ENCODE results near the gene MAP3K6.

The MAP3K6 gene

DNA sequence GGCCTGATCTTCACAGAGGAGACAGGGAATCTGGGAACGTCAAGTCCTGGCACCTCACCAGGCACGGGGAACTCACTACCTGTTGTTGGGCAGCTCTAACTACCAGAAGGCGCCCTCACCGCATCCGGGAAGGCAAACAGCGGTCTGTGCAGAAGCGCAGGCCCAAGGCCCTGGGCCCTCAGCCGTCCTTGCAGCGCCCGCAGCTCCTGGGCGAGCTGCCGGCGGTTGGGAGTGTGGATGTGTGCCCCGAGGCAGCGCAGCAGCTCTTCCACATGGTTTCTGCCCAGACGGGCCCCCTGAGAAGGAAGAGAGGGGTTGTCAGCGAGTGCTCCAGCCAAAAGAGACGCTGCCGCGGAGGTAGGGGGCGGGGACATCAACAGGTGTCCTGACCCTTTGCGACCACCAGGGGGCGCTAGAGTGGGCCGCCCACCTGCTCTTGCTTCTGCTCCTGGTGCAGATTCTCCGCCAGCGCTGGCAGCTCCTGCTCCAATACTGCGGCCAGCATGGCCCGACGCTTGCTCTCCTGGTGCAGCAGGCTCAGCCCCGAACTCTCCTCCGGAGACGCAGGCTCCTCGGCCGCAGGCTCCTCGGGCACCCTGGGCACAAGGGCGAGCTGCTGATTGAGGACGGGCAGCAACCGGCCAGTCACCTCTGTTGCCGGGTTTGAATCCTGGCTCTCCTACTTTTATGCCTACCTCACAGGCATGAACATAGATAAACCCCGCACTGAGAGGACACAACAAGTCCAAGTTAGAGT is 9.3 kb downstream of the MAP3K6 start:
- peak; percentile 63 to 75 (median 65) for DNase-seq (ENCODE audit: low read depth in 3 of 3)

DNA sequence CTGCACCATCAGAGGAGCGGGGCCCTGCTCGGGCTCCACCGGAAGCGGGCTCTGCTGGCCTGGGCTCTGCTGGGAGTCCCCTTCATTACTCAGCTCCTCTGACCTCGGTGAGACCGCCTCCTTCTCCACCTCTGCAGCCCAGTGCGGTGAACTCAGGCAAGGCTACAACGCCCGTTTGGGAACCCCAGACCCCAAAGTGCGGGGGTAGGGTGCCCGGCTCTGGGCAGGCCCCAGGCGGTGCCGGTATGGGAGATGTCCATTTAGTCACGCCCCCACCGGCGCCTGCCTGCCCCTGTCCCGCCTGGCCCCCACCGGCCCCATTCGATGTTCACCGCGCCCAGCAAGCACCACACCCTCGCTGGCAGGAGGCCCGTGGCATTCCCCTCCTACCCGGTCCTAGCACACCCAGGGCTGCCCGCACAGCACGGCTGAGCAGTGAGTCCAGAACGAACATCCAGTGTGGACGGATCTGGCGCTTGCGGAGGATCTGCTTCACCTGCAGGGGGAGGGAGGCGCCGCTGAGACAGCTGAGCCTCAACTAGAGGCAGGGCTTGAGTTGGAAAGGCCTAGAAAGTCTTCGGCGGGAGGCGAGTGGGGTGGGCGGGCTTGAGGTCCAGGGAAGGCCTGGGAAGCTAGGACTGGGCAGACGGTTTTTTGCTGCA is 10.0 kb downstream of the MAP3K6 start:
- no peak for DNase-seq (ENCODE audit: low read depth in 3 of 3)

DNA sequence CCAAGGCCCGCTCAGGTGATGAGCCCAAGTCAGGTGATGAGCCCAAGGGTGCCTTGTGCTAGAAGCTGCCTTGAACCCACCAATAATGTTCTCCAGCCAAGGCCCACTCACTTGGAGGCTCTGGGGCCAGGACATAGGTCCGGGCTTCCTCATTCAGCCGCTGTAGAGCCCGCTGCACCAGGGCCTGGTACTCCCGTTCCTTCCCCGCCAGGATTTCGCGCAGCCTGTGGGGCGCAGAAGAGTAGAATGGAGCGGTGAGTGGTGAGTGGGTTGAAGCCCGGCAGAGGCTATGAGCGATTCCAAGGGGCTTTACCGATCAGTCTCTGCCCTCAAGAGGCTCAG is 10.5 kb downstream of the MAP3K6 start:
- DNase-seq (ENCODE audit: low read depth in 3 of 3): no peak

- no peak for DNase-seq (ENCODE audit: low read depth in 3 of 3)
These were observed 11.1 kb downstream of the MAP3K6 start for GRCh38 chr1:27355683-27356082.

- no peak for DNase-seq (ENCODE audit: low read depth in 3 of 3)
These were observed 13.1 kb downstream of the MAP3K6 start for GRCh38 chr1:27353629-27354028.

- no peak for DNase-seq (ENCODE audit: low read depth in 3 of 3)
These were observed 13.6 kb downstream of the MAP3K6 start for GRCh38 chr1:27353166-27353565.

DNA sequence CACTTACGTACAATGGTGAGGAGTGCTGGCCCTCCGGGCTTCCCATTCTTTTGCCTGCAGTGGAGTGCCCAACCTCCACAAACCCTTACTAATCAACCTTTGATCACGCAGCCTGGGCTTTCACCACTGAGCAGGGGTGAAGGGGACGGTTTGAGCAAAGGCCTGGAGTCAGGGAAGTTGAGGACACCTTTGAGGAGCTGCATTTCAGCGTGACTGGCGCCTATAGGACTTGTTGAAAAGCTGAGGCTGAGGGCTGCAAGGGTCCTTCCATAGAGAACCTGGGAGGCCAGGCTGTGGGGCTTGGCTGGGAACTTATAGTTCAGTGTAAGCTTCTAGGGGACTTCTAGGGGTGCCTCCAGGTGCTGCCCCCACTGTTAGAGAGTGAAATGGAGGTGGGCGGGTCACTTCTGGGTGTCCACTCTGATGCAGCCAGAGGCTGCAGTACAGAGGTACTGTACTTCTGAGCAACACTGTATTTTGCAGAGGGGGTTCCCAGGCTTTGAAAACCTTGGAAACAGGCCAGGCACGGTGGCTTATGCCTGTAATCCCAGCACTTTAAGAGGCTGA is 15.1 kb downstream of the MAP3K6 start:
- DNase-seq (ENCODE audit: low read depth in 3 of 3): no peak

GRCh38 chr1:27350663-27351540 is 15.9 kb downstream of the MAP3K6 start:
- no peak for DNase-seq (ENCODE audit: low read depth in 3 of 3)

DNA sequence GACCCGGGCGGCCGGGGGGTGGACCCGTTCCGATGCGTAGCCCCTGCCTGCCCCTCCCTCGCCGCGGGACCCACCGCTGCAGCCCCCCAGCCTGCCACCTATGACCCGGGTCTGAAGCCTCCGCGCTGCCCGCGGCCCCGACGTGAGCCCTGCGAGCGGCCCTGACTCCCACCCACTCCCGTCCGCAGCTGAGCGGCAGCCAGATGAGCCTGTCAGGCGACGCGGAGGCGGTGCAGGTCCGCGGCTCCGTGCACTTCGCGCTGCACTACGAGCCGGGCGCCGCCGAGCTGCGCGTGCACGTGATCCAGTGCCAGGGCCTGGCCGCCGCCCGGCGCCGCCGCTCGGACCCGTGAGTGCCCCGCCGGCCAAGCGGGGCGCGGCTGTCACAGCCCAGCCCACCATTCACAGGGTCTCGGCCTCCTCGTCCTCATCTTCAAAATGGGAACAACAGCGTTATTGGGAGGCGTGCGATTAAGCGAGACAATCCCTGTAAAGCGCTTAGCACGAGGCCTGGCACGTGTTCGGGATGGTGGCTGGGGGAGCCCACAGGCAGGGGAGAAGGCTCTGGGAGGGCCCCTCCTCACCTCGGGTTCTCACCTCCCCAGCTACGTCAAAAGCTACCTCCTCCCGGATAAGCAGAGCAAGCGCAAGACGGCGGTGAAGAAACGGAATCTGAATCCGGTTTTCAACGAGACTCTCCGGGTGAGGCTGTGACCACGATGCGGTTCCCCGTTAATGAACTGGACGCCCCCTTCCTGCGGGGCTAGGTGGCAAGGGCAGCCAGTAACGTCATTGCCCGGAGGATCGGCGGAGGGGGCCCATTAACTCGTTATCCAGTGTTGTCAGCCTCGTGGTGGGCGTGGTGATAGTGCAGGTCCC is 16.7 kb downstream of the MAP3K6 start:
- DNase-seq (ENCODE audit: low read depth in 3 of 3): no peak

DNA sequence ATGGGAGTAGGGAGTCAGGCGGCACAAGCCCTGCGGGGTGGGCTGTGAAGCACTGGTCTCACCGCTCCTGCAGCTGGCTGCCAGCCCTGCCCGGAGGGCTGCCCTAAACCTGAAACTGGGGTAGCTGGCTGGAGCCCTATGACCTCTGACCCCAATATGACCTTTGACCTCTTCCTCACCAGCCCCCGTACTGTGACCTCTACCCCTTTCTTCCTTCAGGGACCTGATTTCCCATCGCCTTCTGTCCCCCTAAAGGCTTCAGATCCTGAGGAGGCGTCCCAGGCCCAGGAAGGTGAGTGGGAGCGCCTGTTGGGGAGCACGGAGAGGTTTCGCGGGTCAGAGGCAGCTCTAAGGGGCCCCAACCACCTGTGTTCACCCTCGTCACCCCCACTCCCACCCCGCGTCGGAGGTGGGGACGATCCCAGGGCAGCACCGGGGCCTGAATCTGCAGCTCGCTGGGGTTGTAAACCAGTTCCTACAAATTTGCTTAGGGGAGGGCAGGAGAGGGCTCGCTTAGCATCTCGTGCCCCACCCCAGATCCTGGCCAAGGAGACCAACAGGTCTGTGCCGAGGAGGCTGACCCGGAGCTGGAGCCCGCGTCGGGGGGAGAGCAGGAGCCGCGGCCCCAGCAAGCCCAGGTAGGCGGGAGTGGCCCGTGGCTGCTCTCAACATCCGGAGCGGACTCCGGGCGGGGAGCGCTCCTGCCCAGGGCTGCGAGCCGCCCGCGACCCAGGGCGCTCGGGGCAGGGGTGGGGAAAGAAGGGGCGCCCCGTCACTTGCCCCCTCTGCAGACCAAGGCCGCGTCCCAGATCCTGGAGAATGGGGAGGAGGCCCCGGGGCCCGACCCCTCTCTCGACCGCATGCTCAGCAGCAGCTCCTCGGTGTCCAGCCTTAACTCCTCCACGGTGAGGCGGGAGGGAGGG is 17.6 kb downstream of the MAP3K6 start:
- no peak for DNase-seq (ENCODE audit: low read depth in 3 of 3)

GRCh38 chr1:27346991-27347624 is 19.7 kb downstream of the MAP3K6 start:
- no peak for DNase-seq (ENCODE audit: low read depth in 3 of 3)

DNA sequence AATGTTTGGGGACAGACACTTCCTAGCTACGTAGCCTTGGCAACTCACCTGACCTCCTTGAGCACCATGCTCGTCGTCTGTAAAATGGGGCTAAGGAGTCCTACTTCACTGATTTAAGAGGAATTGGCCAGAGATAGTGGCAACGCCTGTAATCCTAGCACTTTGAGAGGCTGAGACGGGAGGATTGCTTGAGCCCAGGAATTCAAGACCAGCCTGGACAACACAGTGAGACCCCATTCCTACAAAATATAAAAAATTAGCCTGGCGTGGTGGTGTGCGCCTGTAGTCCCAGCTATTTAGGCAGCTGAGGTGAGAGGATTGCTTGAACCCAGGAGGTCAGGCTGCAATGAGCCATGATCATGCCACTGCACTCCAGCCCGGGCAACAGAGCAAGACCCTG is 20.4 kb downstream of the MAP3K6 start:
- no peak for DNase-seq (ENCODE audit: low read depth in 3 of 3)

- DNase-seq (ENCODE audit: low read depth in 3 of 3): no peak
These were observed 21.5 kb downstream of the MAP3K6 start for GRCh38 chr1:27345272-27345671.

- DNase-seq (ENCODE audit: low read depth in 3 of 3): no peak
These were observed 23.1 kb downstream of the MAP3K6 start for GRCh38 chr1:27343639-27344025.

DNA sequence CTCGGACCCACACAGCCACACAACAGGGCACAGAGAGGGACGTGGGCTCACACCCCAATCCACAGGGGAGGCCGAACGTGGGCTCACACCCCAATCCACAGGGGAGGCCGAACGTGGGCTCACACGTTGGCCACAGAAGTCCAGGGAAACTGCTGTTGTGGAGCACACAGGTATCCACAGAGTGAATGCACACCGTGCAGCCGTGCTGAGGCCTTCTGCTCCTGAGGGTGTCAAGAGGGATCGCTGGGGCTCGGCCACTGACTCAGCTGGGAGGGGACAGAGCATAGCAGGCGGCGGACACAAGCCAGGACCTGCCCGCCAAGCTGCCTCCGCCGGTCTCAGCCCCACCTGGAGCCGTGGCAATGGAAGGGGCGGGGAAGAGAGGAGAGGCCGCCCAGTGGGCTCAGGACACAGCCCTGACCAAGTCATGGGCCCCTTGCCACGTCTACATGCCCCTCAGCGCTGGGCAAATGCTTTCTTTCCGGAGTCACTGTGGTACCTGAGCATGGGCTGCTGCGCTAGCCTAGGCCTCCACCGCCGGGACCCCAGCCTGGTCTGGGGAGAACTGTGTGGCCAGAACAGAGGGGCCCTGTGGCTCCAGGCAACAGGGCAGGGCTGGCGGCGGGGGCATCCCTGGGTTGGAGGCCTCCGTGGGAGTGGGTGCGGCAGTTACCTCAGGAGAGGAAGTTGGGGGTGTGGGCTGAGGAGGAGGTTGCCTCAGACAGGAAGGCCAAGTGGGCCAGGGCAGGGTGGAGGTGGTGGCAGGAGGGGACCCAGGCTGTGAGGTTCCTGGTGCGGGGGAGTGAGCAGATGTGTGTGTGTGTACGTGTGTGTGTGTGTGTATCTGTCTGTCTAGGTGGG is 23.8 kb downstream of the MAP3K6 start:
- DNase-seq (ENCODE audit: low read depth in 3 of 3): peak; percentile 33 to 80 (median 67)

DNA sequence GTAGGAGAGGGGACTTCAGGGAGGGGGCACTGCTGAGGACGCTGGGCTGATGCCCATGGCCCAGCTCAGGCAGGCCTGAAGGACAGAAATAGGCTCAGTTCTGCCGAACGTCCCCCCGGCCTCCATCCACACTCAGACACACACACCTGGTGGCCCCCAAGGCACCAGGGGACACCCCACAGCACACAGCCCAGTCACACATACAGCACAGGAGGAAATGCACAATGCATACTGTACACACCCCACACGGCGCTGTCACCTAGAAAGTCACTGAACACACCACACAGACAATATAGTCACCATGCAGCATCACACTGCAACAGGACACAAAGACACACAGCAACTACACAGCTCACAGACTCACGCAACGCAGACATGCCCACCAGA is 24.4 kb downstream of the MAP3K6 start:
- no peak for DNase-seq (ENCODE audit: low read depth in 3 of 3)

DNA sequence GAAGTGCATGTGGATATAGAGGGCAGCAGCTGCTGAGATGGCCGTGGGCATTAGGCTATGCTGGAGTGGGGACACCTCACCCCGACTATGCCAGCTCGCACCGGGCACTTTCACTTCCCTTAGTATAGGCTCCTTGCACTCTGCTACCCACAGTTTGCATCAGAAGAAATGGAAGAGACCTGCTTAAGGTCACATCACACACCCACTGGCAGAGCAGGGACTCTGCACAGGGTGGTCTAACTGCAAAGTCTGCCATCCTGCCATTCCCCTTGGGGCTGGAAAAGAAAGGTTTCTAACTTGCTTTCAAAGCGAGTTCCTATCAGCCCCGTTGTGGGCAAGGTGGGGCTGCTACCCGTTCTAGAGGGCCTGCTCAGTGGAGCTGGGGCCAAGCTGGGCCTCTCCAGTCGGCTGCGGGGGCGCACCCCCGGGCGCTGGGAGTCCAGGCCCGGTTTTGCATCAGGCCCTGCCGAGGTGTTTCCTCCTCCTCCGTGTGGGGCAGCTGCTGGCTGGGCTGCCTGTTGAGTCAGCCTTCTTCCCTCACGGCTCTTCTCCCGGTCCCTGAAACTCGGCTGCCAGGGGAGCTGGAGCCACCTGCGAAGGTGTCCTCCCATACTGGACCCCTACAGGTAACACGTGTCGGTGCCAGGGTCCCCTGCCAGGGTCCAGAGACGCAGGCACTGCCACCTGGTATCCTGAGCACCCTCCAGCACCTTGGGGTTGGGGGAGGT is 25.1 kb downstream of the MAP3K6 start, which contains the start of gene SYTL1:
Gene SYTL1, plus strand, starts transcription at position 498 of the 728 bp plus-strand sequence. CDS start 3,313 bp downstream, outside the sequence.
- peak in 1 of 3 experiments; percentile 48 for DNase-seq (ENCODE audit: low read depth in 3 of 3)

DNA sequence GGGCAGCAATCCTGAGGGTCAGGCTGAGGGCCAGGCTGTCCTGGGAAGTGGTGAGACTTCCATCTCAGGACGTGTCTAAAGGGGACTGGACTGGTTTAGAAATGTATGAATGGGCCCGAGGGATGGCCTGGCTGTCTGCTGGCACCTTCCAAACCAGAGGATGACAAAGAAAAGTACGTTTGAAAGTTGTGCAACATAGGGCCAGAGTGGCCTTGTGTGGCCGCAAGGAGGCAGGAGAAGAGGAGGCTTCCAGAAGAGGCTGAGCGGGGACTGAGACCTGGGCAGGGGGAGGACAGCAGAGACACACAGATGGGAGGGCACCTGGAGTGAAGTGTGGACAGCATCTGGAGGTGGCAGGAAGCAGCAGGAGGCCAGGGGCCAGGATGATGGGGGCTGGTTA is 27.5 kb downstream of the MAP3K6 start:
- DNase-seq (ENCODE audit: low read depth in 3 of 3): no peak
